ENCODE measurements around the gene PSD4. TPM values are rescaled to one million over a fixed set of nuclear protein-coding genes. Genes with fewer than 3 reads are reported as not detected.
A peak's percentile ranks its signal among the peaks of the same experiment; 100 is the strongest.

The PSD4 gene
- total RNA-seq, 1 donor from 2014 or later = 1.3 TPM

DNA sequence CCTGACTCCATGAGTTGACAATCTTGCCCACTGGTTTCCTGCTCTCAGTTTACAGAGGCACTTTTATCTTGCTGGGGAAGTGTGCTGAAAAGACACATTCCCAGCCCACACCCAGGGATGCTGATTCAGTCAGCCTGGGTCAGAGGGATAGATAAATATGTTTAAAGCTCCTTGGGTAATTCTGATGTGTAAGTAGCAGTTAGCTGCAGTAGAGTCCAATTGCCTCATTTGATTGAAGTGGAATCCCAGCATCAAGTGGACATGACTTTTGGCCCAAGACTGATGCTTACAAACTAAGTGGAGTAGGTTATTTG lies 29.4 kb downstream of the PSD4 start:
- DNase-seq (ENCODE audit: extremely low read depth, low read depth, low spot score) = no peak

DNA sequence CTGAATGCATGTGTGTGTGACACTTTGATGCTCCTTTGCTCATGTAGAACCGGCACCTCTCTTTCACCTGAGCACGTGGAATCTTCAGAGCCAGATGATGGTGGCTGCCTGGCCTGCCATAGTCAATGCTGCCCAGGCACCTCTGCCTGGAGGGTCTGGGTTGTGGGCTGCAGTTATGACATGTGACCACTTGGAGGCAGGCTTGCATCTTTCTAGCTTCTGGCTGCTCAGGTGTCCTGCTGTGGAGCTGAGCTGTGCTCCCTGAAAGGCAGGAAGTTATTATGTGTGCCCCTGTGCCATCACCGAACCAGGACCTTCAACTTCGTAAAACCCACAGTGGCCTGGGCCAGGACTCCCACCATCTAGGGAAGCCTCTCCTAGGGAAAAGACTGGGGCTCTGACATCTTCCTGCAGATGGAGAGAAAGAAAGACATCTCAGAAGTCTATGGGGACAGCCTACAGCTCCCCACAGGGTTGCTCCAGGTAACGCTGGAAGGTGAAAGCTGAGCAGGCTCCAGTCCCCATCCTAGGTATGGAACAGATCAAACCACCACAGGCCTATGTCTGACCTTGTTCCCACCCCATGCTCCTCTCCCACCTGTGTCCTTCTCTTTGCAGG lies 30.2 kb downstream of the PSD4 start:
- no peak for DNase-seq (ENCODE audit: extremely low read depth, low read depth, low spot score)

DNA sequence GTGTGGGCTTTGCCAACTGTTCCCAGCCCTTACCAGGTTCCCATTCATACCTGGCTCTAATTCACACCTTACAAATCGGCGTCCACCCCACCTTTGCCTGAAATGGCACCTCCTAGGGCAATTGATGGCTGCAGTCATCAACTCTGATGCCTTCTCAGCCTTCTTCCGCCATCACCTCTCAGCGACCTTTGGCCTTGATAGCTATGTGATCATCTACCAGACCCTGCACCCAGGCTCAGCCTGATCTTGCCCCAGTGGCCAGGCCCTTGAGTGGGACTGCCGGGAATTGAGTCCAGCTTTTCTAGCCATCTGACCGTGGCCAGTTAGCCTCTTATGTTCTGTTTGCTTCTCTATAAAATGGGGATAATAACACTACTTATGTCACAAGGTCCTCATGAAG lies 32.5 kb downstream of the PSD4 start:
- DNase-seq (ENCODE audit: extremely low read depth, low read depth, low spot score) = no peak

DNA sequence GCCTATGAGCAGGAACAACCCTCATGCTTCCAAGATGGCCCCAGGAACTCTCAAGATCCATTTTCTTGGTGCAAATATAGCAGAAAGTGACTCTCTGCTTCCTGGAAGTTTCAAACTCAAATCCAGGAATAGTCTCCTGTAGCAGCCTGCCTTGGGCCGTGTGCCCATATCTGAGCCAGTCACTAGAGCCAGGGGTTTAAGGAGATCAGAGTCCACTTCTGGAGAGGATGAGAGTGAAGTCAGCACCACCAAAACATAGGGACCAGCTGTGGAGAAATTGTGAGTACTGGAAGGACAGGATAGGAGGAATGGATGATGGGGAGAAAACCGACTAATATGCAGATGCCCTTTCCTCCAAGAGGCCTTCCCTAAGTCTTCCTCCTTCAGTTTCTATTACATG lies 33.2 kb downstream of the PSD4 start:
- no peak for DNase-seq (ENCODE audit: extremely low read depth, low read depth, low spot score)

DNA sequence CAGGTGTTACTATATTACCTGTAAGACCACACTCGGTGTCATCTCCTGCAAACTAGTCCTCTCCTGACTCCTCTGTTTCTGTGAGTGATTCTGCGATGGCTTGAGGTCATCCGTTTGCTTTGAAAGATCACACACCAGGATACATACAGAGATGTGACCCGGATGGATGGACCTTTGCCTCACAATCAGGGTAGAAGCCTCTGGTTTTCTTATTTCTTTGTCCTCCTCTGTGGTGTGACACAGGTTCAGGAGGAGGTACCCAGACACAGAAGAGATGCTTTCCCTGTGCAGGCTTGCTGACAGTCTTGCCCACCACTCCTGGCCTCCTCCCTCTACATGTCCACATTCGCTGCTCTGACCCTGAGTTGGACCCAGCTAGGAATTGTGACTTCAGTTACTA lies 34.6 kb downstream of the PSD4 start:
- DNase-seq (ENCODE audit: extremely low read depth, low read depth, low spot score) = no peak

DNA sequence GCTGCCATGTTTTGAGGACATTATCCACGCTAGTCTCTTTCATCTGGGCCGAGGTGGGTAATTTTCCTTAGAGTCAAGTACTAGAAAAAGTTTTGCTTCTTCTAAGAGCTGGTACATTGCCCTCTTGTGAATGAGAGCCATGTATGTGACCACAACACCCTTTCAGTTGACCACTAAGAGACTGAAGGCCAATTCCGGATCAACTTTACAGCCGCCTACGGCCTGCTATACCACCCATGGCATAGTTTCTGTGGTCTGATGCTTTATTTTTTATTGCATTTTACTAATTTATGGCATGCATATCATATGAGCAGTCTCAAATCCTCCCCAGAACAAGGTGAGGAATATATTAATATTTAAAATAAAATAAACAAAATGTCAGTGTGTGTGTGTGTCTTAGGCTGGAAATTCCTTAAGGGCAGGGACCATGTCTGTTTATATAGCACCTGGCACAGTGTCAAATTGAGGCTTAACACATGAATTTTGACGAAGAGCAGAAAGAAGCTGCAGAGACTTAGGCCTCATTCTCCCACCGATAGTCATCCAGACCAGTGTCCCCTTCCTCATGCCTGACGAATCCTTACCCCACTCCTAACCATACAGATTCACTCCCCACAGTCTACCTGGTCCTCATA lies 35.4 kb downstream of the PSD4 start:
- DNase-seq (ENCODE audit: extremely low read depth, low read depth, low spot score) = no peak

GRCh38 chr2:113209646-113210171 lies 35.9 kb downstream of the PSD4 start:
- DNase-seq (ENCODE audit: extremely low read depth, low read depth, low spot score) = no peak

- no peak for DNase-seq (ENCODE audit: extremely low read depth, low read depth, low spot score)
These were observed 37.7 kb downstream of the PSD4 start for GRCh38 chr2:113211226-113212105.

DNA sequence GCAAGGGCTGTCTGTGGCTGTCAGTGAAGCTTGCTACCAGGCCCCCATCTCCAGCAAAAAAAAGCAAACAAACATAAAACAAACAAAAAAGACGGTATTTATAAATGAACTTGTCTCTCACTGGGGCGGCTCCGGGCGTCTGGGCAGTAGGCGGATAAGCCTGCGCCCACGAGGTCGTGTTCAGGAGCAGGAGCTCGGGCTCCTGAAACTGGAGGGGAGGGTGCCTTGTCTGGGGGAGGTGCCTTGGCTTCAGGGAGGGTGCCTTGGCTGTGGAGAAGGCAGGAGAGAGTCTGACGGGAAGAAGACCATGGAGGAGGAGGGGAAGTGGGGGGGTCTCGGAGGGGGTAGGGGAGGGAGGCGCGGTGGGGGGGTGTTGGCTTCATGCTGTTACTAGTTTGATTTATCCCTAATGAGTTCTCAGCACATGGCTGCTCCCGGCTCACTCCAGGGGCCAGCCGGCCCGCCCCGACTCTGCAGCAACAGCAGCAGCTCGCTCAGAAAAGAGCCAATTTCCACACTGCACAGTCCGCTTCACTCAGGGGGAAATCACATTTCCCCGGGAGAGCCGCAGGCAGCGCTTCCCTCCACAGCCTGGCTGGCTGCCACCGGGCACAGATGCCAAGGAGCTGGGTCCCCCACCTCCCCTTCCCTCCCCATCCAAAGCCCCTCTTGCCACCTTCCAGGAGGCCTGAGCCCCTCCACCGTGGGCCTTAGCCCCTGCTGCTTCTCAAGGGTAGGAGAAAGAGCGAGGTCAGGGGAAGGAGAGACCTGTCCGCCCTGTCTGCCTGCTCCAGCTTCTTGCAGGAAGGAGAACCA lies 38.7 kb downstream of the PSD4 start:
- DNase-seq (ENCODE audit: extremely low read depth, low read depth, low spot score) = no peak

DNA sequence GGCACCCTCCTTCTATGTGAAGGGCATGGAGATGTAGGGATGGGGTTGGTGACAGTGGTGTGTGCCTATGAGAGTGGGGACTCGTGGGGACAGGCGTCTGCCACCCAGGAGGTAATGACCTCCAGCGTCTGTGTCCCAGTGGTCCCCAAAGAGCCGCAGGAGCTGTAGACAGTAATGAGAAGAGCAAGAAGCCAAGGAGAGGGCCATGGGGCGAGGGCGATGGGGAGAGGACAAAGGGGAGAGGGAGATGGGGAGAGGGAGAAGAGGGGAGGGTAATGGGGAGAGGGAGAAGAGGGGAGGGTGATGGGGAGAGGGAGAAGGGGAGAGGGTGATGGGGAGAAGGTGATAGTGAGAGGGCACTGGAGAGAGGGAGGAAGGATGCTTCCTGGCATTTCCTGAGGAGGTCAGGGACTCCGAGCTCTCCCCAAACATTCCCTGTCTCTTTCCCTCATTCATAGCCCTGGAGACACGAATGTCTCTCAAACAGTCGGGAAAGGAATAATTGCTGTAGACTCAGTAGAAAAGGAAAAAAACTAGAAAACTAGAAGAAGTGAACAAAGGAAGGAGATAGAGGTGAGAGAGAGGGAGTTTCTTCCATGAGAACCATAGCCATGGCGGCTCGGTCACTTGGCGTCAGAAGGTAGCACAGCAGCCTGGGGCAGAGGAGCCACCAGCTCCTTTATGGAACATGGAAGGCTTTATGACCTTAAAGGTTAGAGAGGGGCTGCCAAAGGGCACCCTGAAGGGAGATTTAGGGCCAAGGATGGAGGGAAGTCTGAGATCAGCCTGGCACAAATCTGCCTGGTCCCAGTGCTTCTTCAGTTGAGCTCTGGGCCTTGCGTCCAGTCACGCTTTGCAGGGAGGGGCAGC lies 39.5 kb downstream of the PSD4 start:
- DNase-seq (ENCODE audit: extremely low read depth, low read depth, low spot score) = no peak

- DNase-seq (ENCODE audit: extremely low read depth, low read depth, low spot score) = no peak
These were observed 40.4 kb downstream of the PSD4 start for GRCh38 chr2:113214141-113214540.

DNA sequence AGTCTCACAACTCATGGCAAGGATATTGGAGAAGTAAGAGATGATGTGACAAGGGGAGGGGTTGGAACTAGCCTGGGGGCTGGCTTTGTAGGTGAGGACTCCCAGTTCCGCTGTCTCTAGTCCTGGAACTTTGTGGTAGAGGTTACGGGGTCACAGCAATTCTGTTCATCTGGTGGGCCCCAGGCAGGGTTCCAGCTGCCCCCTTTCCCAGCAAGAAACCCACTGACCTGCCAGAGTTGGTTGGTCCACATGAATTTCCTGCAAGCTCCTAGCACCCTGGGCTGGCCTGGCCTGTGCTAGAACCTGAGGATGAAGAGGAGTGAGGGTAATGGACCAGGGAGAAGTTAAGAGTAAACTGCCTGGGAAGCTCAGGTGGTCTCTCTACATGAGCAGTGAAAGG lies 41.3 kb downstream of the PSD4 start:
- no peak for DNase-seq (ENCODE audit: extremely low read depth, low read depth, low spot score)

GRCh38 chr2:113216321-113216720 lies 42.5 kb downstream of the PSD4 start:
- DNase-seq (ENCODE audit: extremely low read depth, low read depth, low spot score) = no peak

DNA sequence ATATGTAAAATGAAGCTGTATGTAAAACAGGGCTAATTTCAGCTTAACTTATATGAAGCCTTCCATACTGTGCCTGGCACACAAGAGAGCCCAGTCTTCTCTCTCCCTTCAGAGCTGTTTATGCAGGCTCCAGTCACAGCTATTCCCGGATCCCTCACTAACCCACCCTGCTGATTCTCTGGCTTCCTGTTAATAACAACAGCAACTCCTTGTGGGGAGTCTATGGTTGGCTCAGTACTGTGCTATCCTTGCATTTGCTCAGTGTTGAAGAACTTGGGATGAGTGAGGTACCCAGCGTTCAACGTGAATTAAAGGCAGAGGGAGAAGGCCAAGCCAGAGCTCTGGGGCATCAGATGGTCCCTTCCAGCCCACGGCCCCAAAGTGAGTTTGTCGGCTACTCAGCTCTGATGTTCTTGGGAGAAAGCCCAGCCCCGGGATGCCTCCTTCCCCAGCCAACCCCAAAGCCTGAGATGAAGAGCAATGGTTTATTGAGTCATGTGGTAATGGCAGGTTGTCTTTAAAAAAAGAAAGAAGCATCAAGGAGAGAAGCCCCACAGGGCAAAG lies 43.2 kb downstream of the PSD4 start:
- DNase-seq (ENCODE audit: extremely low read depth, low read depth, low spot score) = peak; percentile 18

- peak; percentile 9 for DNase-seq (ENCODE audit: extremely low read depth, low read depth, low spot score)
These were observed 43.9 kb downstream of the PSD4 start for GRCh38 chr2:113217455-113218282.

DNA sequence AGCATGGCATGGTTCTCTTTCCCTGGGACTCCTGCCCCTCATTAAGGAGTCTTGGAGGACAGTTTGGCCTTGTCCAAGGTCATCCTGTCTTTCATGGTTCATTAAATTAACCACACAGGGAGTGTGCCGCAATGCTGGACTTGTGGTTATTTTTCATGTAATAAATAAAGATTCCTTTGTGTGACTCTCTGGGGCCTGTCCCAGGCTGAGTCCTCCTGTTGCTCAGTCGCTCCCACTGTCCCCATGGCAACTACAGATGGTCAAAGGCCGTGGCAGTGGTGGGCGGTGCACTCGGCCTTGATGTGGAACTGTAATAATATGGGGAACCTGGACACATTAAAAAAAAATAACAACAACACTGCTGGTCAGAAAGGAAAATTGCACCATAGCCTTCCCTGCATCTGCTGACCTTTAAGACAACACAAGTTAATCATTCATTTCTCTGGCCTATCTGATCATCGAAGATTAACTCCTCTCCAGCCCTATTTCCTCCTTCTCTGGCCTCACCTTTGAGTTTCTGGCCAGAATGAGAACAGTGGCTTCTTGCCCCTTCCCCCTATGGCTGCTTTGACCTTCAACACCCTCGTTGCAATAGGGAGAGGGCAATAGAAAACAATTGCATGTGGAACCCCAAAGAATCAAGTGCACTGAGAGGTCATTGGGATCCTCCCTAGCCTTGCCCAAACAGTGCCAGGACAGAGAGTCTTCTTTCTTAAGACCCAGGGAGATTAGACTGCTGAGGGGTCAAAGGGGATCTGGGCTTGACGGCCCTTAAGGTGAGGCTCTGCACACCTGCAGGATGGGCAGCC lies 44.7 kb downstream of the PSD4 start:
- no peak for DNase-seq (ENCODE audit: extremely low read depth, low read depth, low spot score)

DNA sequence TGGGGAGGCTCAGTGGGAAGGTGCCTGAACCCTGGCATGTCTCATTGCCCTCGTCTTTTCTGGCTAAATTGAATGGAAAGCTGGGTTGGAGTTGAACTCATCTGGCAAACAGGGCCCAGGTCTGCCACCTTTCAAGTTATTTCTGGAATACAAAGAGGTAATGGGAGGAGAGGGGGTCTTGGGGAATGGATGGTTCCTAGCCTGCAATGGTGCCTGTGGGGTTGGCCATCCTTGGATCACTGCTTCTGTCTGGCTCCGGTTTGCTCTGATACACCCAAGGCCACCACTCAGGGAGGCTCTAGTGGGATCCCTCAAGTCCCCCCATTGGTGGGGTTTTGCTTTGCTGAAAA lies 45.3 kb downstream of the PSD4 start:
- DNase-seq (ENCODE audit: extremely low read depth, low read depth, low spot score) = no peak

DNA sequence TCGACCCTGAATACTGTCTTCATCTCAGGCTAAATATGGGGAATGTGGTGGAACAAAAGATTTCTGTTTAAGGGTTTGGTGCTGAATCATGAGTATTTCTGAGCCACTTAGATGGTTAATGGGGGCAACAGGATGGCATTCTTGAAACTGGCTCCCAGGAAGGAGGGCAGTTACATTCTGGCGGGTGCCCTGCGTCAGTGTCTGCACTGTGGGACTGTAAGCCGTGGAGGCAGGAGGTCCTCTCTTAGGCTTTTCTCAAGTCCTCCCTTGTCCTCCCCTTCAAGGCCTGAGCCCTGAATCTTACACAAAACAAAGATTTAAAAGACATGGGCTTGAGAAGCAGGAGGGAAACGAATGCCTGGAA lies 45.7 kb downstream of the PSD4 start:
- DNase-seq (ENCODE audit: extremely low read depth, low read depth, low spot score) = no peak
